DND-41 (cell line): Measurements from ENCODE around the gene TNNT2.

ENCODE experiments used
- ATAC-seq: fragments of 200-7000 bp; cut with Tn5 transposase; 3 replicates; pipeline ENCODE4 v1.9.1; 2021; ENCODE audit warnings: low read depth; ENCODE audit not compliant: insufficient read depth
- DNase-seq: peaks from one replicate; pipeline ENCODE4 v3.0.0-alpha.2; 2020
- H2AFZ ChIP-seq: 2 replicates; pipeline ENCODE4 v1.6.0; 2012; ENCODE audit warnings: low read depth, low read length
- H3K27ac ChIP-seq: 2 replicates; pipeline ENCODE4 v1.5.1; 2012; ENCODE audit warnings: low read length, inconsistent platforms
- H3K27me3 ChIP-seq: fragments of 200-600 bp; sonication (generic); 2 replicates; pipeline ENCODE4 v1.6.0; 2012; ENCODE audit warnings: low read length, mild to moderate bottlenecking, inconsistent platforms; ENCODE audit not compliant: insufficient read depth, poor library complexity
- H3K36me3 ChIP-seq: 2 replicates; pipeline ENCODE4 v1.5.1; 2012; ENCODE audit warnings: low read length, inconsistent platforms; ENCODE audit not compliant: insufficient read depth
- H3K4me1 ChIP-seq: 2 replicates; pipeline ENCODE4 v1.5.1; 2012; ENCODE audit warnings: mild to moderate bottlenecking, low read length; ENCODE audit not compliant: insufficient read depth
- H3K4me2 ChIP-seq: 2 replicates; pipeline ENCODE4 v1.6.0; 2012; ENCODE audit warnings: mild to moderate bottlenecking, moderate library complexity, low read length, inconsistent platforms; ENCODE audit not compliant: insufficient read depth
- H3K4me3 ChIP-seq, 2 experiments: fragments of 200-600 bp in 1 of 2; shearing (Covaris generic) in 1 of 2; 2 replicates each; pipeline ENCODE4 v1.5.1; 2012 to 2016; ENCODE audit warnings: inconsistent platforms in 2 of 2, low read length in 2 of 2, mild to moderate bottlenecking in 2 of 2, low read depth in 1 of 2, moderate library complexity in 1 of 2
- H3K79me2 ChIP-seq: 2 replicates; pipeline ENCODE4 v1.6.0; 2012; ENCODE audit warnings: low read length, inconsistent platforms; ENCODE audit not compliant: insufficient read depth
- H3K9ac ChIP-seq: 2 replicates; pipeline ENCODE4 v1.6.0; 2012; ENCODE audit warnings: low read depth, mild to moderate bottlenecking, inconsistent platforms, low read length, moderate library complexity
- H3K9me3 ChIP-seq: 2 replicates; pipeline ENCODE4 v1.5.1; 2012; ENCODE audit warnings: low read length, moderate library complexity, mild to moderate bottlenecking, inconsistent platforms; ENCODE audit not compliant: insufficient read depth, severe bottlenecking
- H4K20me1 ChIP-seq: 2 replicates; pipeline ENCODE4 v1.6.0; 2012; ENCODE audit warnings: low read length; ENCODE audit not compliant: insufficient read depth
- CTCF ChIP-seq: IDR thresholded peaks from 2 replicates; pipeline ENCODE4 v1.5.1; 2012; ENCODE audit warnings: borderline replicate concordance, low read length, moderate library complexity, mild to moderate bottlenecking; ENCODE audit not compliant: poor library complexity, severe bottlenecking; ENCODE audit errors: extremely low read depth
- EZH2 ChIP-seq: IDR thresholded peaks from 3 replicates; pipeline ENCODE4 v1.6.1; 2012; ENCODE audit warnings: borderline replicate concordance, low read depth, mild to moderate bottlenecking, moderate library complexity, low read length, inconsistent platforms; ENCODE audit not compliant: severe bottlenecking

The TNNT2 gene

DNA sequence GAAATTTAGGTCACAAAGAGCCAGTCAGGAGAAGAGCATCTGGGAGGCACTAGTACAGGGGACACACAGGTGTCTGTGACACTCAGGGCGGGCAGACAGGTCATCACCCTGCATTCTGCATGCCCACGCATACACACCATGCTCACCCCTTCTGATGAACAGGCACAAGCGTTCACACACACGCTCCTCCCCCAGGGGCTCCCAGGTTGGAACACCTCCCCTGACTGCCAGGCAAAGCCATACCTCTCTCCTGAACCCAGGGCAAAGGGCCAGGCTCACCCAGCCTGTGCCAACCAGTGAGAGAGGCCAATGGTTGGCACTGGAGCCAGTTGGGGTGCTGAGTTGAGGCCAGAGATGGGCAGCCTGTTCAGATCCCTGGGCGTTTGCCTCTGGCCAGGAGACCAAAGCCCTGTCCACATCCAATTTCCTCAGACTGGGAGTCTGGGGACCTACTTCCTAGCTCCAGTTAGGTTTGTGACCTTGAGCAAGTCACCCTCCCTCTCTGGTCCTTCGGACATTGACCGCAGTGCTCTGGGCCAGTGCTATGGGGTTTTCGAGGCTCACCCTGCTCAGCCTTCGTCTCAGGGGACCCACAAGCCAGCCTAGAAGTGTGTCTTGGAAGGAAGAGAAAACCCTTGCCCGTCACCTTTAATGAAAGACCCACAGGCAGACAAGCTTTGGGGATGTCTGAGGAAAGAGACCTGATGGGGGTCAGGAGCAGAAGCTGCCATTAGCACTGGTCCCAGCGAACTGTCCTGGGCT is 27.4 kb upstream of the TNNT2 start:
- no peaks in the 10 kb centered on the region for H3K4me1 ChIP-seq
- H3K27ac ChIP-seq: no peak overlapping the region
- H2AFZ ChIP-seq: no peak overlapping the region
- ATAC-seq: no peak
- H3K79me2 ChIP-seq: no peaks in the 10 kb centered on the region
- no peaks in the 10 kb centered on the region for H4K20me1 ChIP-seq
- TF ChIP-seq EZH2 (no peak), CTCF (no peak)
- H3K4me3 ChIP-seq: no peak overlapping the region
- no peak overlapping the region for H3K4me2 ChIP-seq
- H3K9ac ChIP-seq: no peak overlapping the region
- no peaks in the 10 kb centered on the region for H3K36me3 ChIP-seq
- no peaks in the 10 kb centered on the region for H3K9me3 ChIP-seq
- H3K27me3 ChIP-seq: peaks cover 16% of the 10 kb centered on the region
- DNase-seq: no peak

- Histone ChIP-seq H3K27me3 (peaks cover 16% of the 10 kb centered on the region), H3K4me2 (no peak overlapping the region)
- no peak for ATAC-seq
Measured at GRCh38 chr1:201404055-201404454, 26.6 kb upstream of the TNNT2 start.

DNA sequence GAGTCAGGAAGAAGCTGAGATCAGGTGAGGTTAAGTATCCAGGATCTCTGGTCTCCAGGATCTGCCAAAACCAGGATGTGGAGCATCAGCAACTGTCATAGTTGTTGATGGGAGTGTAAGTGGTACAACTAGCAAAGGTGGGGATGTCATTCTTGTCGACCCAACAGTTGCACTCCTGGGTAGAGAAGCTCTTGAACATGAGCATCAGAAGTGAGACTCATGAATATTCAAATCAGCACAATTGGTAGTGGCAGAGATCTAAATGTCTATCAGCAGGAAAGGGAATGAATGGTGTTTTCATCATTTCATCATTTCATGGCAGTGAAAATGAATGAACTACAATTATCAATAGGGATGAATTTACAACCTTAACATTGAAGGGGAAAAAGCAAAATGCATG is 25.9 kb upstream of the TNNT2 start:
- Histone ChIP-seq H3K4me3 (no peak overlapping the region), H3K36me3 (no peaks in the 10 kb centered on the region), H3K9me3 (no peaks in the 10 kb centered on the region), H3K27ac (no peak overlapping the region), H4K20me1 (no peaks in the 10 kb centered on the region), H2AFZ (no peak overlapping the region), H3K79me2 (no peaks in the 10 kb centered on the region), H3K4me2 (no peak overlapping the region), H3K4me1 (no peaks in the 10 kb centered on the region), H3K27me3 (peaks cover 16% of the 10 kb centered on the region), H3K9ac (no peak overlapping the region)
- DNase-seq (no peak), ATAC-seq (no peak)
- no peak for TF ChIP-seq EZH2
- no peak for TF ChIP-seq CTCF

More at GRCh38 chr1:201404055-201404454, 26.6 kb upstream of the TNNT2 start:
- no peak overlapping the region for H2AFZ ChIP-seq
- H3K4me3 ChIP-seq: no peak overlapping the region
- H3K9ac ChIP-seq: no peak overlapping the region
- H3K79me2 ChIP-seq: no peaks in the 10 kb centered on the region
- no peaks in the 10 kb centered on the region for H3K4me1 ChIP-seq
- TF ChIP-seq CTCF: no peak
- TF ChIP-seq EZH2: no peak
- no peak overlapping the region for H3K27ac ChIP-seq
- H3K36me3 ChIP-seq: no peaks in the 10 kb centered on the region
- no peaks in the 10 kb centered on the region for H3K9me3 ChIP-seq
- H4K20me1 ChIP-seq: no peaks in the 10 kb centered on the region
- DNase-seq: no peak
